ENCODE data around the gene MAPK11. TPM values are rescaled to one million over a fixed set of nuclear protein-coding genes. Genes with fewer than 3 reads are reported as not detected.

The MAPK11 gene
- total and polyA plus RNA-seq, 2 donors (not counting 1 experiment from before 2014, with no cell fraction given), result 2.6 to 7.6 TPM

GRCh38 chr22:50296658-50297490 is 26.7 kb upstream of the MAPK11 start:
- Histone ChIP-seq H3K79me2 (ENCODE audit: control insufficient read depth, insufficient read depth, low read length) (peaks cover 91% of the 10 kb centered on the region), H3K9ac (ENCODE audit: insufficient read depth, low read length) (no peak overlapping the region), H3K9me3 (ENCODE audit: control insufficient read depth, insufficient read depth, low read depth, low read length) (no peaks in the 10 kb centered on the region), H3K36me3 (ENCODE audit: control insufficient read depth, insufficient read depth, low read length) (peaks cover 8% of the 10 kb centered on the region), H3K4me2 (ENCODE audit: extremely low read depth, insufficient read depth, low read length) (peak overlapping the region; percentile 59), H2AFZ (ENCODE audit: low read length) (no peak overlapping the region), H3K4me1 (ENCODE audit: control insufficient read depth, extremely low read depth, insufficient read depth, low read length) (peaks cover 45% of the 10 kb centered on the region), H3K27me3 (ENCODE audit: control insufficient read depth, insufficient read depth, low read length) (no peaks in the 10 kb centered on the region), H3K27ac (ENCODE audit: insufficient read depth, low read length) (no peak overlapping the region), H4K20me1 (ENCODE audit: control insufficient read depth, extremely low read depth, insufficient read depth, low read length) (peaks cover 2% of the 10 kb centered on the region), H3K4me3 (replicated peaks in 1 of 4; ENCODE audit: control extremely low read depth in 1 of 4, insufficient read depth in 1 of 4, low read depth in 3 of 4, low read length in 4 of 4) (no peak overlapping the region)
- no peak for DNase-seq (ENCODE audit: low read depth in 2 of 2)
- TF ChIP-seq CTCF (conservative IDR thresholded peaks at IDR 0.05 in 1 of 2, IDR thresholded peaks at IDR 0.05 in 1 of 2; ENCODE audit: low read depth in 1 of 2, low read length in 2 of 2), result no peak
- no peak for TF ChIP-seq EZH2 (IDR thresholded peaks at IDR 0.05; ENCODE audit: low read length, missing control alignments)

- H3K4me3 ChIP-seq (replicated peaks in 1 of 4; ENCODE audit: control extremely low read depth in 1 of 4, insufficient read depth in 1 of 4, low read depth in 3 of 4, low read length in 4 of 4), result no peak overlapping the region
- H4K20me1 ChIP-seq (ENCODE audit: control insufficient read depth, extremely low read depth, insufficient read depth, low read length), result peaks cover 2% of the 10 kb centered on the region
- H3K79me2 ChIP-seq (ENCODE audit: control insufficient read depth, insufficient read depth, low read length), result peaks cover 92% of the 10 kb centered on the region
- TF ChIP-seq EZH2 (IDR thresholded peaks at IDR 0.05; ENCODE audit: low read length, missing control alignments) (no peak), CTCF (conservative IDR thresholded peaks at IDR 0.05 in 1 of 2, IDR thresholded peaks at IDR 0.05 in 1 of 2; ENCODE audit: low read depth in 1 of 2, low read length in 2 of 2) (no peak)
- H3K9me3 ChIP-seq (ENCODE audit: control insufficient read depth, insufficient read depth, low read depth, low read length), result no peaks in the 10 kb centered on the region
- H3K27ac ChIP-seq (ENCODE audit: insufficient read depth, low read length), result peak overlapping the region; percentile 84
- H3K4me1 ChIP-seq (ENCODE audit: control insufficient read depth, extremely low read depth, insufficient read depth, low read length), result peaks cover 31% of the 10 kb centered on the region
- no peaks in the 10 kb centered on the region for H3K27me3 ChIP-seq (ENCODE audit: control insufficient read depth, insufficient read depth, low read length)
- H3K36me3 ChIP-seq (ENCODE audit: control insufficient read depth, insufficient read depth, low read length), result peaks cover 25% of the 10 kb centered on the region
- peak overlapping the region; percentile 64 for H3K4me2 ChIP-seq (ENCODE audit: extremely low read depth, insufficient read depth, low read length)
- no peak overlapping the region for H3K9ac ChIP-seq (ENCODE audit: insufficient read depth, low read length)
- H2AFZ ChIP-seq (ENCODE audit: low read length), result no peak overlapping the region
- no peak for DNase-seq (ENCODE audit: low read depth in 2 of 2)
These were observed 24.1 kb upstream of the MAPK11 start for GRCh38 chr22:50294319-50294656.

DNA sequence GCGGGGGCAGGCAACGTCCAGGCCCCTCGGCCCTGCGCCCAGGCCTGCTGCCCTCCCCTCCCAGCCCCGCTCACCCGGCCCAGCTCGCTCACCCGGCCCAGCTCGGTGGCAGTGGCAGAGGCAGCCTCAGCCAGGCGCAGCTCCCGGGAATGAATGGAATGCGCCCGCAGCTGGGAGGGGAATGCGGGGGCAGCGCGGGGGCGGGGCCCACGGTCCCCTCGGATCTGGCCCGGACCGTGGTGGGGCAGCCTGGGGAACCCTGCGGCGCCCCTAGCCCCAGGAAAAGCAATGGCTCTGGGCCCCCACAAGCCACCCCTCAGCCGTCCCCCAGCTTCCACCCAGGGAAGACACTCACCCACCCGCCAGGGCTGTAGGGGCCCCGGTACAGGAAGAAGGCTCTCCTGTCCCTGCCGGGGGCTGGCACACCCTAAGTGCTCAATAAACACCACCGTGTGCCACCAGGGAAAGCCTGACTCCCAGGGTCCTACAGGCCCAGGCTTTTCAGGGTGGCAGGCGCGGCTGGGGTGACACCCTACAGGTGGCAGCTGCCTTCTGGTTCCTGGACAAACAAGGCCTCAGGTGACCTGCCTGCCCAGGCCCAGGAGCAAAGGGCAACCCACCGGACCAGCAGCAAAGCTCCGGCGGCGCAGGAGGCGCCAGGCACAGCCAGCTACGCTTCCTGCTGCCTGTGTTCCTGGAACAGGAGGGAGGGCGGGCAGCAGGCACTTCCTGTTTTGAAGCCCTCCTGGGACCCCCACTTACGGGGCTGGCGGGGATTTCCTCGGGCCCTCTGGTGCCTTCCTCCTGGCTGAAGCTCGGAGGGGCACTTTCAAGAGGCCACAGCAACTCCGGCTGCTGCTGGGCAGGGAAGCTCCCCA is 23.5 kb upstream of the MAPK11 start:
- H3K9me3 ChIP-seq (ENCODE audit: control insufficient read depth, insufficient read depth, low read depth, low read length), result no peaks in the 10 kb centered on the region
- no peaks in the 10 kb centered on the region for H3K27me3 ChIP-seq (ENCODE audit: control insufficient read depth, insufficient read depth, low read length)
- DNase-seq (ENCODE audit: low read depth in 2 of 2), result peak; percentile 52 to 82
- H3K27ac ChIP-seq (ENCODE audit: insufficient read depth, low read length), result peak overlapping the region; percentile 84
- peaks cover 29% of the 10 kb centered on the region for H3K4me1 ChIP-seq (ENCODE audit: control insufficient read depth, extremely low read depth, insufficient read depth, low read length)
- peak overlapping the region; percentile 64 for H3K4me2 ChIP-seq (ENCODE audit: extremely low read depth, insufficient read depth, low read length)
- peaks cover 93% of the 10 kb centered on the region for H3K79me2 ChIP-seq (ENCODE audit: control insufficient read depth, insufficient read depth, low read length)
- H4K20me1 ChIP-seq (ENCODE audit: control insufficient read depth, extremely low read depth, insufficient read depth, low read length), result no peaks in the 10 kb centered on the region
- no peak overlapping the region for H2AFZ ChIP-seq (ENCODE audit: low read length)
- peak overlapping the region; percentile 58 for H3K9ac ChIP-seq (ENCODE audit: insufficient read depth, low read length)
- TF ChIP-seq CTCF (conservative IDR thresholded peaks at IDR 0.05 in 1 of 2, IDR thresholded peaks at IDR 0.05 in 1 of 2; ENCODE audit: low read depth in 1 of 2, low read length in 2 of 2) (no peak), EZH2 (IDR thresholded peaks at IDR 0.05; ENCODE audit: low read length, missing control alignments) (no peak)
- H3K36me3 ChIP-seq (ENCODE audit: control insufficient read depth, insufficient read depth, low read length), result peaks cover 31% of the 10 kb centered on the region
- H3K4me3 ChIP-seq (replicated peaks in 1 of 4; ENCODE audit: control extremely low read depth in 1 of 4, insufficient read depth in 1 of 4, low read depth in 3 of 4, low read length in 4 of 4), result peak overlapping the region in 2 of 4 experiments; percentile 22 to 39

Measured in fibroblast of lung (primary cell).